ENCODE results near the gene CLIC6.
"Not testable (repeated sequence)": the region's sequence is repeated elsewhere in the genome, so short reads cannot be mapped to it uniquely, and the experiment has no call there.

CLIC6 gene

DNA sequence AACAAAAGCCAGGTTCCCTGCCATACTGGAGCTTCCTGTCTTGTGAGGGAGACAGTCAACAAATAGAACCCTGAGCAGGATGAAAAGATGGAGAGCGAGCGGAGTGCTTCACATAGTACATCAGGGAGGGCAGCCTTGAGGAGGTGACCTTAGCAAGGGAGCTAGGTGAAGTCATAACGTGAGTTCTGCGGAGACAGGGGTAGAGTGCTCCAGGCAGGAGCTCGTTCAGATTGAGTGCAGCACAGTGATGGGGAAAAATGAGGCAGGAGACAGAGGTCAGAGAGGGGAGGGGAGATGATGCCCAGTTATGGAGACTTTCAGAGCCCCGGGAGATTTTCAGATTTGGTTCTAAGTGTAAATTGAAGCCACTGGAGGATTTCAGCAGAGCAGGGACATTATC lies 15.3 kb upstream of the CLIC6 start:
- DNase-seq (ENCODE audit: low read depth): no peak

DNA sequence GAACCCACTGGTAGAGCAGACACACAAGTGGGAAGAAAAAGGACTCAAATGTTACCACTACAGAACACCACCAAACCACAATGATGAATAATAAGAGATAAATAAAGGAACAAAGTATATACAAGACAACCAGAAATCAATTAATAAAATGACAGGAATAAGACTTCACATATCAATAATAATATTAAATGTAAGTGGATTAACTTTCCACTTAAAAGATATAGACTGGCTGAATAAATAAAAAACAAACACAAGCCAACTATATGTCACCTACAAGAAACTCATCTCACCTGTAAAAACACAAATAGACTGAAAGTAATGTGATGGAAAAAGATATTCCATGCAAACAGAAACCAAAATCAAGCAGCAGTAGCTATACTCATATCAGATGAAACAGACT lies 6.9 kb upstream of the CLIC6 start:
- no peak for DNase-seq (ENCODE audit: low read depth)

DNA sequence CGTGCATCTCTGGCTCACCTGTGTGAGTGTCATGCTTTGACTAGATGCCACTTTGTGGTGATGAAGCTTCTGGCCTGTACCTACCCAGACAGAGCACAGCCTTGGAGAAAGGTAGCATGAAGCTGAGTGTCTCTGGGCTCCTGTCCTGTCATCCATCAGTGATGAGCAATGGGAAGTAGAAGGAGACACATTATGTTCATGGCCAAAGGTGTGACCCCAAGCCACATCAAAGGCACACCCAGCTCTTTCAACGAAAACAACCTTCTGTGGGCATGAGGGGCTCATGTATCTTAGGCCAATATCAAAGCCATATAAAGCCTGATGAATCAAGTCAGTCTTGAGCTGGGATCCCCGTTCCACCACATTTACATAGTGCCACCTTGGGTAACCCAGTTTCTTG lies 1.0 kb upstream of the CLIC6 start:
- DNase-seq (ENCODE audit: low read depth): no peak

DNA sequence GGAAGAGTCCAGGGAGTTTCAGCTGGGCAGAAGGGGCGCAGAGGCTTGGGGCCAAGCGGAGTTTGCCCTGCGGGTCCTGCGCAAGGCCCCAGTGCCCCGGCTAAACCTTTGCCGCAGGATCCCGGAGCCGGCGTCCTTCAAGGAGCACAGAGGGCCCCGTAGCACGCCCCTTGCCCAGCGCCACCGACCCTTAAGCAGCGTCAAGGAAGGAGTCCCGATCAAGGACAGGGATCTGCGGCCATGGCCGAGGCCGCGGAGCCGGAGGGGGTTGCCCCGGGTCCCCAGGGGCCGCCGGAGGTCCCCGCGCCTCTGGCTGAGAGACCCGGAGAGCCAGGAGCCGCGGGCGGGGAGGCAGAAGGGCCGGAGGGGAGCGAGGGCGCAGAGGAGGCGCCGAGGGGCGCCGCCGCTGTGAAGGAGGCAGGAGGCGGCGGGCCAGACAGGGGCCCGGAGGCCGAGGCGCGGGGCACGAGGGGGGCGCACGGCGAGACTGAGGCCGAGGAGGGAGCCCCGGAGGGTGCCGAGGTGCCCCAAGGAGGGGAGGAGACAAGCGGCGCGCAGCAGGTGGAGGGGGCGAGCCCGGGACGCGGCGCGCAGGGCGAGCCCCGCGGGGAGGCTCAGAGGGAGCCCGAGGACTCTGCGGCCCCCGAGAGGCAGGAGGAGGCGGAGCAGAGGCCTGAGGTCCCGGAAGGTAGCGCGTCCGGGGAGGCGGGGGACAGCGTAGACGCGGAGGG lies 520 bp downstream of the CLIC6 start:
- DNase-seq (ENCODE audit: low read depth): peak; percentile 7

DNA sequence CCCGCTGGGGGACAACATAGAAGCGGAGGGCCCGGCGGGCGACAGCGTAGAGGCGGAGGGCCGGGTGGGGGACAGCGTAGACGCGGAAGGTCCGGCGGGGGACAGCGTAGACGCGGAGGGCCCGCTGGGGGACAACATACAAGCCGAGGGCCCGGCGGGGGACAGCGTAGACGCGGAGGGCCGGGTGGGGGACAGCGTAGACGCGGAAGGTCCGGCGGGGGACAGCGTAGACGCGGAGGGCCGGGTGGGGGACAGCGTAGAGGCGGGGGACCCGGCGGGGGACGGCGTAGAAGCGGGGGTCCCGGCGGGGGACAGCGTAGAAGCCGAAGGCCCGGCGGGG lies 1.1 kb downstream of the CLIC6 start:
- not testable (repeated sequence) for DNase-seq (ENCODE audit: low read depth)

DNA sequence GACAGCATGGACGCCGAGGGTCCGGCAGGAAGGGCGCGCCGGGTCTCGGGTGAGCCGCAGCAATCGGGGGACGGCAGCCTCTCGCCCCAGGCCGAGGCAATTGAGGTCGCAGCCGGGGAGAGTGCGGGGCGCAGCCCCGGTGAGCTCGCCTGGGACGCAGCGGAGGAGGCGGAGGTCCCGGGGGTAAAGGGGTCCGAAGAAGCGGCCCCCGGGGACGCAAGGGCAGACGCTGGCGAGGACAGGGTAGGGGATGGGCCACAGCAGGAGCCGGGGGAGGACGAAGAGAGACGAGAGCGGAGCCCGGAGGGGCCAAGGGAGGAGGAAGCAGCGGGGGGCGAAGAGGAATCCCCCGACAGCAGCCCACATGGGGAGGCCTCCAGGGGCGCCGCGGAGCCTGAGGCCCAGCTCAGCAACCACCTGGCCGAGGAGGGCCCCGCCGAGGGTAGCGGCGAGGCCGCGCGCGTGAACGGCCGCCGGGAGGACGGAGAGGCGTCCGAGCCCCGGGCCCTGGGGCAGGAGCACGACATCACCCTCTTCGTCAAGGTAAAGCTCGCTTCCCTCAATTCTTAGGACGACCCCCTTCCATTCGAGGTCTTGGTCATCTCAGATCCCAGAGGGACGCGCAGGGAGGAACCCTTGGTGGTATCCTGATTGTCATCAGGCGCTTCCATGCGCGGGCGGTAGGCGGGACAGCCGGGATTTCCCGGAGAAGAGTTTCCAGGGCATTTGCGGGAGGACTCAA lies 1.6 kb downstream of the CLIC6 start:
- DNase-seq (ENCODE audit: low read depth): no peak

DNA sequence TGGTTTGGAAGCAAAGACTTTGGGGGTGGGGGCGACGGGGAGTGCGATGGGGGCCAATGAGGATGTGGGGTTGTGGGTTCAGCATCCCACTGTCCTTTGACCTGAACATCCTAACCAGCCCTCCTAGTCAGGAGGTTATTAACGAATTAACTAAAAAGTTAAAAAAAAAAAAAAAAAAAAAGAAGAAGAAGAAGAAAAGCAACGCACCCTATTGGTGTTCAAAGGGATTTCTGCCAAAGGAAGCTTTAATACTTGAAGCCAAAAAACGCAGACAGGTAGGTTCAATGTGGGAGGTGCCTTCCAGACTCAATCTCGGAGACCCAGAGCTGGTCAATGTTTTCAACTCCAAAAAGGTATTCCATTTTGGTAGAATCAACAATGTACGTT lies 2.2 kb downstream of the CLIC6 start:
- DNase-seq (ENCODE audit: low read depth): no peak

DNA sequence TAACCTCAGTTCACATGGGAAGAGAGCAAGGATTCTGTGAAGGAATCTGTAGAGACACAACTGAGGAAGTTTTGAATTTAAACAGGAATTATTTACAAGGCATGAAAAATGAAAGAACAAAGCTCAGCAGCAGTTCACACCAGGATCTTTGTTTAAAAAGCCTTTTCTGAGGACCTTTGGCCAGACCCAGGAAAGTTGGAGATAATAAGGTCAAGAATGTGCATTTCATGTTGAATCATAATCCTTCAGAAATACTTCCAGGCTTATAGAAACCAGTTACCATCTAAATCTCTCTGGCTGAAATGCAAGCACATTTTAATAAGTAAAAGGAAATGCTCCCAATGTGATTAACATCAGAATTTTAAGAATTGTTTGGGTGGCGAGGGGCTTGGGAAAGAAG lies 2.7 kb downstream of the CLIC6 start:
- DNase-seq (ENCODE audit: low read depth): no peak

DNA sequence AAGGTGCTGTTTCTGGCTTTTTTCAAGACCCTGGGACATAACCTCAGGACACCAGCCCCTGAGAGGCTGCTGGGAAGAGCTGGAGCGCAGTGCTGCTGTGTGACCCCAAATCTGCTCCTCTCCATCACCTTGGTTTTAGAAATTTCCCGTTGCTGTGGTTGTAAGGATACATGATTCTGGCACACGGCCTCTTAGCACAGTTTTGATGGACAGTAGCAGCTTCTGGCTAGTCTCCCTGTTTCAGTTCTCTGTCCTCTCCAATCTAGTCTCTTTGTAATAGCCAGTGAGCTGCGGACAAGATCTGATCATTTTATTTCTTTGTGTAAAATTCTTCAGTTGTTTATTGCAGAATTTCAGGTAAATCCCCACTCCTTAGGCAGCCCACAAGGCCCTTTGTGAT lies 3.1 kb downstream of the CLIC6 start:
- DNase-seq (ENCODE audit: low read depth): no peak

DNA sequence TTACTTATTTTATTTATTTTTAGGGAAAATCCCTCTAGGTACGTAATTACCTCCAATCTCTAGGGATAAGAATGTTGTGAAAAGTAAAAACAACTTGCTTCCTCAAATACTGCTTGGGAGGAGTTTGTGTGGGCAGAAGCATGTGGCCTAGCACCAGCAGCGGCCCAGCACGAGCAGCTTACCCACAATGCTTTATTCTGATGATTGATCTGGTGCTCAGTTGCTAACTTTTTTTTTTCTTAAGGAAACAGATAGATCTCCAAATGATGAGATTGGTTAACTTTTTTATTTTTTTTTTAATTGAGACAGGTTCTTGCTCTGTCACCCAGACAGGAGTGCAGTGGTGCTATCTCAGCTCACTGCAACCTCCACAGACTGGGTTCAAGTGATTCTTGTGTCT lies 4.2 kb downstream of the CLIC6 start:
- DNase-seq (ENCODE audit: low read depth): no peak

DNA sequence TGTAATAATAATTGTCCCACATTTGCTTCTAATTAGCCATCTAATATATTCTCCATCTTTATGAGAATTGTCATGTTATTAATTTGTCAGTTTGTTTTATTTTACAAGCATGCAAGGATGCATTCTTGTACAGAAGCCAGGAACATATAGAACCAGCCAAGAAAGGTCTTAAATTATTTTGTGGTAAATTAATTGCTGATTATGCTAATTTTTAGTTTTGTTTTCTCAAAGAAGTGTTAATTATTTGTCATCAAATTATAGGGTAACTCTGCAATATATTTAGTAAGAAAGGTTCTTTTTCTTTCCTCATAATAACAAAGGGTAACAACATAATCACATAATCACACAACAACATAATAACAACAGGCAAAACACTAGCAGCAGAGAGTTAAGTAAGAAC lies 5.7 kb downstream of the CLIC6 start:
- DNase-seq (ENCODE audit: low read depth): no peak

DNA sequence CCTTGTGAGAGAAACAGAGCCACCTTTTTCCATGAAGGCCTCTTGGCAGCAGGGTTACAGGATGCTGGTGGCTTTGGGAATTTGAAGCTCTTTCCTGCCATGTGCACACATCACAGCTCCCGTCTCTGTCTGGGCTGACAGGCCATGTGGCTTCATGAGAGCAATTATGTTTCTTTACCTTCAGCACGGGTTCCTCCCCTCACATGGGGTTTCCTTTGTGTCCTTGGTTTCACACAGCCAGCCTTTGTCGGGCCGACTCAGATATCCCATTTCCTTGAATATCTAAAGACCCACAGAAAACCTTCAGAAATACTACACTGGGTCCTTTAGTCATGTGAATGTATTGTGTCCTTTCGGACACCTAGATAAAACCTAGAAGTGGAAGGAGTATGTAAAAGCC lies 7.1 kb downstream of the CLIC6 start:
- DNase-seq (ENCODE audit: low read depth): no peak

DNA sequence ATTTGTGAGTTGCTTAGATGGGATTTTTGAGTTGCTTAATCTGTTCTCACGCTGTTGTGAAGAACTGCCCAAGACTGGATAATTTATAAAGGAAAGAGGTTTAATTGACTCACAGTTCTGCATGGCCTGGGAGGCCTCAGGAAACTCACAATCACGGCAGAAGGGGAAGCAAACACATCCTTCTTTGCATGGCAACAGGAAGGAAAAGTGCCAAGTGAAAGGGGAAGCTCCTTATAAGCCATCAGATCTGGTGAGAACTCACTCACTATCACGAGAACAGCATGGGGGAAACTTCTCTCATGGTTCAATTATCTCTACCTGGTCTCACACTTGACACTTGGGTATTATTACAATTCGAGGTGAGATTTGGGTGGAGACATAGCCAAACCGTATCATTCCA lies 10.3 kb downstream of the CLIC6 start:
- DNase-seq (ENCODE audit: low read depth): no peak

DNA sequence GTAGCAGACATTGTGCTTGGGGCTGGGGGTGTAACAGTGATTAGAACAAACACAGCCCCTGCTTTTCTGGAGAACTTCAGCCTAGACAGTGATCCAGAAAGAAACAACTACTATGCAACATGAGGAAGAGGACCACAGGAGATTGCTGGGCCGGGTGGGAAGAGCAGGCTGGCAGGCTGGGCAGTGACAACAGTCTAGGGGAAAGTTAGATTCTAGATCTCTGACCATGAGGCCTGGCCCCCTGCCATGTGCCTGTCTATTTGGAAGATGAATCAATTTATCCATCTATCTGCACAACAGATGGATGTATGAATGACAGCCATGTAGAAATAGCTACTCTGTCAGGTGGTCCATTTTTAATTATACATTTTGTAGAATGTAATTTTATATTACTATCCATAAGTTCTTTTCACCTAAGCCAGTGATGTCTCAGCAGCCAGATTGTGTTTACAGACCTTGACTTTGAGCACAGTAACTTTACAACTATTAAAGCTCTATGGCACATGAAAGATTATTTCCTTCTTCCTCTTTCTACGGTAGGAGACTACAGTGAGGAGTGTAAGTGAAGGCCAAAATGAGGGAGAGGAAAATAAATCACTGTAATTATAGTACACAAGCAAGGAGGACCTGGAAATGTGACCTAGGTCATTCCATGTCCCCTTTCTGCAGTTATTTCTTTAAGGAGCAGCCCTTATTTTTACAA lies 15.5 kb downstream of the CLIC6 start:
- DNase-seq (ENCODE audit: low read depth): no peak

DNA sequence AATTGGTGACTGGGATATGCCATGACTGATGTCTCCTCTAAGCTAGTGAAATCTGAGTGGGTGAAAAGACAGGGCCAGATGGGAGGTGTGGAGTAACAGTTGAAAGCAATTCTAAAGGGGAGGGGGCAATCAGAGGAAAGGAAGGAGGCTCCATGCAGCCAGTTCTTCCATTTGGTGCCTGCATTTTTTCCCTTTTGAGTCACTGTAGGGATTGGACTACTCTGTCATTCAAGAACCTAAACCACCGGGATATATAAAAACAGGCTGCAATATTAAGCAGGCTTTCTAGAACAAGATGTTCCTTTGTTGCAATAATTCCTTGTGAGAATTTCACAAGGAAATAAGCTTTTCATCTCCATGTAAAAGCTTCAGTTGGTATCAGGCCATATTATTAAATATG lies 18.3 kb downstream of the CLIC6 start:
- DNase-seq (ENCODE audit: low read depth): no peak

DNA sequence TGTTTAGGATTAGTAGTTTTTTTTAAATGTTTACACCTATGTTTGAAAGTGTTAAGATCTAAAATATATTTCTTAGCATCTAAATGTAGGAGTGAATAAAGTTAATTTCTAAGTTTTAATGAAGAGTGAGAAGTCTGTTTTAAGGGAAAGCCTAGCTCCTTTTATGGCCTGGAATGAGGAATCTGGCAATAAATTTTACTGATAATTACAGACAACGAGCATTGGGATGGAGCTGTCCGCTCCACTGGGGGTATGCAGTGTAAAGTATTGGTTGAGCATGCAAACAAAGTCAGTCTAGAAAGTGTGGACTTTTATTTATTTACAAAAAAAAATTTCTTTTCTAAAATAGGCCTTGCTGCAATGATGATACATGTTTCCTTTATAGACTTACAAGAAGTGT lies 19.0 kb downstream of the CLIC6 start:
- no peak for DNase-seq (ENCODE audit: low read depth)

DNA sequence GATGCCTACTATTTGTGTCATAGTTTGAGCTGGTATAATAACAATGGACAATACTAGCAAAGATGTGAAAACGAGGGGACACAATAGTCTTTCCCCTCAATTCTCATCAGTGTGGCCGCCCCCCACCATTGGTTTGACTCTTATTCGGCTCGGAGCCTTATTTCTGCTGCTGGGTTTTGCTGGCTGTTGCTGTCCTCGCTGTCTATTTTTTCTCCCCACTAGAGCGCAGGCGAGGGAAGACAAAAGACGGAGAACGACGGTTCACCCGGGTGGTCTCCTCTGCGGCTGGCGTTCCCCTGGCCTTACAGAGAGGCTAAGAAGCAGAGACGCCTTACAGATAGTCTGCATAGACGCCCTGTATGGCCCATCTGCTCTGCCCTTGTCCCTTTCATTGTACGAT lies 19.4 kb downstream of the CLIC6 start:
- DNase-seq (ENCODE audit: low read depth): no peak

DNA sequence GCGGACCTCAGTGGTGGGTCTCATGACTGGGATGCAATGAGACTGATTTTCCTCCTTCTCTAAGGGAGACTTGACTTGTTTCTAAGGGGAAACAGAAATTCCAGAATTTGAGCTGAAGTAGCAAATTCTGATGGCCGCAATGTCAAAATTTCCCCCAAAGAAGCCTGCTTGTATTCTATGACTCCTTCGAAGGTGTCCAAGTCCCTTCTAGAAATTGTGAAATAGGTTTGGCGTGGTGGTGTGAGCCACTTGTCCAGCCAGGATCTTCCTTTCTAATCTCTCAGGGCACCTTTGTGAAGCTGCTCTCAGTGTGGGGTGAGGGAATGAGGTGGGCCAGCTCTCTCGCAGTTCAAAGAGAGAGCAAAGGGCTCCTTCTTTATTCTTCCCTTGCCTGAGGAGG lies 19.9 kb downstream of the CLIC6 start:
- no peak for DNase-seq (ENCODE audit: low read depth)

DNA sequence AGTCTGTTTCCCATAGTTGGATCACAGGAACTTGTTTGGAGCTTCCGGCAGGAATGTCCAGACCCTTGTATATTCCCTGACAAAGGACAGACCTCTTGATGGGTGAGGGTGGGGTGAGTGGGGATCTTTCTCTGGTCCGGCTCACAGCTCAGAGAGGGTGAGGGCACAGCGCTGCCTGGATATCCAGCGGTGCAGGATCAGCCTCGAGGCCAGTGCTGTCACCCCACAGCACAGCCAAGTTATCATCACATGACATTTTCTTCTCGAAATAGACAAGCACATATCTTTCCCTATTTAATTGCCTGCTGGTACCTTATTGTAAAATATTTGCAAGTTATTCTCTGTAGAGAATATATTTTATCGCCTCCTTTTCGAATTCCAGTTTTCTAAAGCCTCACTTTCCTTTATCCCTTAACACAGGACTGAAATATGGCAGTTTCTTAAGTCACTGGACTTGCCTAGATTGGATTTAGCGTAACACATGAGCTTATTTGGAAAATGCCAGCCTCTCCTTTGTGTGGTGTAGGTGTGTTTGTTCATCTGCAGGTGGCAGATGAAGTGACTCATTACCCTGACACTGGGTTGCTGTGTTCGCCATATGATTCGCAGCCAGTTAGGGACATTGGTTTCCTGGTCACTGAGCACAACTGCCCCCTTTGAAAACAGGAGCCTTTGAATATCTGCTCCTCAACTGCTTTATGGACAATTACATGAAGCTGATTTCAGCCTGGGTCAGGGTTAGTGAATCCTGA lies 21.4 kb downstream of the CLIC6 start:
- no peak for DNase-seq (ENCODE audit: low read depth)

DNA sequence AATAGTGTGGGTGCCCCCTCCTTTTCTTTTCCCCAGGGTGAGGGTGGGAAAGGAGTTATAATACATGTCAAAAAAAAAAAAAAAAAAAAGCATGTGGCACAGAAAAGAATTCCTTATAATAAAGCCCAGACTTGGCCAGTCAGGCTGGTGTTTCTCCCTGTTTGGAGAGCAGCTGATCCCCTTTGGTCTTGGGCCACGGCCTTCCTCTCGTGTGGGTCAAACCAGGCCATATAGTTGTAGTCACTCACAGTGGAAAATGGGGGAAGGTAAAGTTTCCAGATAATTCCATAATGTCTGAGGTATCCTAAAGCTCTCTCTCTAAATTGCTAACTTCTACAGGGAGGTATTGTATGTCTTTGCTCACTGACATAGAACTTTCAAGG lies 22.0 kb downstream of the CLIC6 start:
- no peak for DNase-seq (ENCODE audit: low read depth)

DNA sequence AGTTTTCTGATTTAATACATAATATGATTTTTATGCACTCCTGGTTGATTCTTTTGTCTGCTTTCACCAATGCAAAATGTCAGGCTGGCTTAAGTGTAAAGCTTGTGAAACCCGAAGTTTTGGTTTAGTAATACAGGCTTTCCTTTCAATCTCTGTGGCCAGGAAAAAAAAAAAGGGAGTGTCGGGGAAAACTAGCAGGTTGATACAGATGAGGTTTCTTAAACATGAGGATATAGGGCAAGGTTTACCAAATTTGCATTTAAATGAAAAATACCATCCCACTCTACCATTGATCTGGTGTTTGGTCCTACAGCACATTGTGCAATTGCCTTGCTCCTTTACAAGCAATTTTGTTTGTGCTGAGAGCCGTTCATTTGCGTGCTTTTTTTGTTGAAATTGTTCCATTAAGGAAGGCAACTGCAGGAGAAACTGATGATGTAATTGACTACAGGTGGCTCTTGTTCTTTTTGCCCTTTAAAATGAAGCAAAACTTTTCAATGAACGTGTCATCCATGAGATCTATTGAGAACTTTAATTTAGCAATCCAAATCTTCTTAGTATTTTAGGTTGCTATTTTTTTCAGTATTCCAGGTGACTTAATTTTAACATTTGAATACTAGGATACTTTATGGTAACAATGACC lies 22.7 kb downstream of the CLIC6 start:
- DNase-seq (ENCODE audit: low read depth): no peak

DNA sequence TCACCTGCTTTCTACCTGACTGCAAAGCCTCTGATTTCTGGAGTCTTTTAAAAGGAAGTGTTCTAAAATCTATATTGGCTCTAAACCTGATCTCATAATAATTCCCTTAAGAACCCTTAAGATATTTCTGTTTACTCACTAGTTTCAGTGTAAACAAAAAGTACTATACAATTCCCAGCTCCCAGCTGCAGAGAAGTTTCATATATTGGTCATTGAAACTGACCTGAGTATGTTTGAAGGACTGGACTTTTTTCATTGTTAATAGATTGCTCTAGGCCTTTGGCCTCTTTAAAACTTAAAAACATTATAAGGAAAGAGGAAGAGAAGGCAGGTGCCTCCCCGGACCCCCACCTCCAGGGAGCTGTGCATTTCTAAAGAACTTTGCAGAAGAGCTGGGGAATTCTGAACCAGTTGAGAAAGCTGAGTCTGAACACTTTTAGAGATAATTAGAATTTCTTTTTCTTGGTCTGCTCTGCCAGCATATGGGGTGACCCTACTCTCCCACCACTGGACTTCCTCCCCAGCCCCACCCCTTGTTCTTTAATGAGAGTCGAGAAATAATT lies 23.7 kb downstream of the CLIC6 start:
- no peak for DNase-seq (ENCODE audit: low read depth)
